OCI-LY3 (cell line): ENCODE data around the gene FMN1.

Experiments used
- EZH2phosphoT487 ChIP-seq: fragments of 200-600 bp; shearing (Covaris generic); IDR thresholded peaks from 2 replicates; pipeline ENCODE4 v1.6.1; 2018; ENCODE audit warnings: antibody characterized with exemption, mixed run types, low read depth
- TF ChIP-seq, protein P1 (sequence below): fragments of 200-600, 300-600 bp; sonication (generic); IDR thresholded peaks from 2 replicates; pipeline ENCODE4 v1.5.1; 2014; ENCODE audit warnings: antibody characterized with exemption, low read length, low read depth

DNA sequence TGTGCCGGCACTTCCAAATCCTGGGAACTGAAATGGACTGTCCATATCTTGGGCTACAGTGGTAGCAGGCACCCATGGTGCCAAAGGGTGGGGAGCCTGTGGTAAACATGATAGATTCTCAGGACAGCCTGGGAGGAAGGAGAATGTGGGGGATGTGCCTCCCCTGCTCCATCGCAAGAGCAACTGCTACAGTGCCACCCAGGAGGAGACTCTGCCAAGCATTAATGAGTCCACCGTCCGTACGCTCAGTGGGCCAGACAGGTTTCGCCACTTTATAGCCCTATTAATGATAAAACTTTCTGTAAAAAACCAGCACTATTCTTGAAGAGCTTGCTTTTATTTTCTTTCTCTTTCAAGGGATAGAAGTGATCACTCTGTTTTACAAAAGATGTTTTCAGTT is 75.2 kb downstream of the FMN1 start:
- TF ChIP-seq, protein P1, sequence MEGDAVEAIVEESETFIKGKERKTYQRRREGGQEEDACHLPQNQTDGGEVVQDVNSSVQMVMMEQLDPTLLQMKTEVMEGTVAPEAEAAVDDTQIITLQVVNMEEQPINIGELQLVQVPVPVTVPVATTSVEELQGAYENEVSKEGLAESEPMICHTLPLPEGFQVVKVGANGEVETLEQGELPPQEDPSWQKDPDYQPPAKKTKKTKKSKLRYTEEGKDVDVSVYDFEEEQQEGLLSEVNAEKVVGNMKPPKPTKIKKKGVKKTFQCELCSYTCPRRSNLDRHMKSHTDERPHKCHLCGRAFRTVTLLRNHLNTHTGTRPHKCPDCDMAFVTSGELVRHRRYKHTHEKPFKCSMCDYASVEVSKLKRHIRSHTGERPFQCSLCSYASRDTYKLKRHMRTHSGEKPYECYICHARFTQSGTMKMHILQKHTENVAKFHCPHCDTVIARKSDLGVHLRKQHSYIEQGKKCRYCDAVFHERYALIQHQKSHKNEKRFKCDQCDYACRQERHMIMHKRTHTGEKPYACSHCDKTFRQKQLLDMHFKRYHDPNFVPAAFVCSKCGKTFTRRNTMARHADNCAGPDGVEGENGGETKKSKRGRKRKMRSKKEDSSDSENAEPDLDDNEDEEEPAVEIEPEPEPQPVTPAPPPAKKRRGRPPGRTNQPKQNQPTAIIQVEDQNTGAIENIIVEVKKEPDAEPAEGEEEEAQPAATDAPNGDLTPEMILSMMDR: no peak
- TF ChIP-seq EZH2phosphoT487: no peak
